NCI-H1436 (cell line): ENCODE measurements around the gene KIF4A.
"Not testable (repeated sequence)": the region's sequence is repeated elsewhere in the genome, so short reads cannot be mapped to it uniquely, and the experiment has no call there.

ENCODE experiments used
- DNase-seq: peaks from one replicate; lab custom pipeline; 2025; lab: John Stamatoyannopoulos, UW

The KIF4A gene

GRCh38 chrX:70292788-70293187 is 2.9 kb downstream of the KIF4A start:
- no peak for DNase-seq

GRCh38 chrX:70293621-70294020 is 3.7 kb downstream of the KIF4A start:
- DNase-seq: no peak

- no peak for DNase-seq
Observed at GRCh38 chrX:70301716-70302115, 11.8 kb downstream of the KIF4A start.

- no peak for DNase-seq
Observed at GRCh38 chrX:70313503-70313902, 23.6 kb downstream of the KIF4A start.

- DNase-seq: no peak
Observed at GRCh38 chrX:70322784-70323183, 32.9 kb downstream of the KIF4A start.

- not testable (repeated sequence) for DNase-seq
Observed at GRCh38 chrX:70323628-70324027, 33.7 kb downstream of the KIF4A start.

- DNase-seq: no peak
Observed at GRCh38 chrX:70324326-70324725, 34.4 kb downstream of the KIF4A start.

- no peak for DNase-seq
Observed at GRCh38 chrX:70331161-70331560, 41.3 kb downstream of the KIF4A start.

GRCh38 chrX:70332600-70332999 is 42.7 kb downstream of the KIF4A start:
- no peak for DNase-seq

GRCh38 chrX:70336767-70337166 is 46.9 kb downstream of the KIF4A start:
- no peak for DNase-seq

- no peak for DNase-seq
Observed at GRCh38 chrX:70338290-70338689, 48.4 kb downstream of the KIF4A start.

GRCh38 chrX:70343435-70343834 is 53.5 kb downstream of the KIF4A start:
- DNase-seq: no peak

GRCh38 chrX:70346418-70347070 is 56.6 kb downstream of the KIF4A start:
- DNase-seq: no peak

- DNase-seq: not testable (repeated sequence)
Observed at GRCh38 chrX:70348825-70349224, 58.9 kb downstream of the KIF4A start.

GRCh38 chrX:70349367-70350125 is 59.6 kb downstream of the KIF4A start:
- not testable (repeated sequence) for DNase-seq

GRCh38 chrX:70352496-70352895 is 62.6 kb downstream of the KIF4A start:
- DNase-seq: no peak

GRCh38 chrX:70353514-70353913 is 63.6 kb downstream of the KIF4A start:
- no peak for DNase-seq

- DNase-seq: no peak
Observed at GRCh38 chrX:70354716-70355115, 64.8 kb downstream of the KIF4A start.

GRCh38 chrX:70359458-70359857 is 69.6 kb downstream of the KIF4A start:
- DNase-seq: no peak

GRCh38 chrX:70360366-70360765 is 70.5 kb downstream of the KIF4A start:
- no peak for DNase-seq

- DNase-seq: not testable (repeated sequence)
Observed at GRCh38 chrX:70368731-70369130, 78.8 kb downstream of the KIF4A start.

- no peak for DNase-seq
Observed at GRCh38 chrX:70386235-70386634, 96.3 kb downstream of the KIF4A start.

GRCh38 chrX:70398899-70399298 is 109.0 kb downstream of the KIF4A start:
- DNase-seq: no peak

- not testable (repeated sequence) for DNase-seq
Observed at GRCh38 chrX:70400181-70400580, 110.3 kb downstream of the KIF4A start.
